Measurements from ENCODE around the gene SLC17A9.

SLC17A9 gene

GRCh38 chr20:62924442-62925075, 27.9 kb upstream of the SLC17A9 start:
- H3K36me3 Mint-ChIP-seq = peaks cover 27% of the 10 kb centered on the region
- peak overlapping the region; percentile 97 for H3K4me3 Mint-ChIP-seq
- no peaks in the 10 kb centered on the region for H3K9me3 Mint-ChIP-seq
- CTCF ChIA-PET = interaction anchor here (1.0 to 5.8 kb wide), 5 partner anchors 13 to 117 kb away, joined by 3 to 34 read pairs (median 4); no protein-coding TSS in a partner anchor
- H3K27me3 Mint-ChIP-seq = no peaks in the 10 kb centered on the region
- H3K27ac Mint-ChIP-seq = peak overlapping the region; percentile 95
- peaks cover 79% of the 10 kb centered on the region for H3K4me1 Mint-ChIP-seq
- DNase-seq = peak; percentile 39

GRCh38 chr20:62925076-62925419, 27.5 kb upstream of the SLC17A9 start:
- Mint-ChIP-seq H3K27ac (peak overlapping the region; percentile 95), H3K27me3 (no peaks in the 10 kb centered on the region), H3K36me3 (peaks cover 27% of the 10 kb centered on the region), H3K4me3 (peak overlapping the region; percentile 97), H3K4me1 (peaks cover 79% of the 10 kb centered on the region), H3K9me3 (no peaks in the 10 kb centered on the region)
- no peak for DNase-seq
- CTCF ChIA-PET = interaction anchor here (1.0 to 5.8 kb wide), 4 partner anchors 18 to 117 kb away, joined by 3 to 34 read pairs (median 4); no protein-coding TSS in a partner anchor

GRCh38 chr20:62925420-62926228, 26.9 kb upstream of the SLC17A9 start:
- H3K27ac Mint-ChIP-seq = peak overlapping the region; percentile 95
- H3K27me3 Mint-ChIP-seq = no peaks in the 10 kb centered on the region
- peak overlapping the region; percentile 97 for H3K4me3 Mint-ChIP-seq
- DNase-seq = peak; percentile 66
- peaks cover 27% of the 10 kb centered on the region for H3K36me3 Mint-ChIP-seq
- H3K9me3 Mint-ChIP-seq = no peaks in the 10 kb centered on the region
- CTCF ChIA-PET = interaction anchor here (0.9 to 5.8 kb wide), 4 partner anchors 9 to 118 kb away, joined by 3 to 34 read pairs (median 4); no protein-coding TSS in a partner anchor
- peaks cover 79% of the 10 kb centered on the region for H3K4me1 Mint-ChIP-seq

GRCh38 chr20:62926229-62927127, 26.0 kb upstream of the SLC17A9 start, which contains the start of gene DIDO1:
DIDO1 (minus strand) TSS chr20:62926505.
- Mint-ChIP-seq H3K4me3 (peak within 1 kb of the TSS; percentile 97), H3K9me3 (no peaks in the 10 kb centered on the region), H3K4me1 (peaks cover 78% of the 10 kb centered on the region), H3K36me3 (peaks cover 26% of the 10 kb centered on the region), H3K27ac (peak within 1 kb of the TSS; percentile 95), H3K27me3 (no peaks in the 10 kb centered on the region)
- DNase-seq = peak; percentile 91
- CTCF ChIA-PET = interaction anchor here (0.9 to 5.8 kb wide), 6 partner anchors 8 to 46 kb away, joined by 3 to 34 read pairs (median 8); partner anchors contain the start of gene GID8

- peaks cover 26% of the 10 kb centered on the region for H3K36me3 Mint-ChIP-seq
- H3K27ac Mint-ChIP-seq = peak overlapping the region; percentile 94
- CTCF ChIA-PET = interaction anchor here (0.7 to 5.8 kb wide), 5 partner anchors 9 to 45 kb away, joined by 3 to 34 read pairs (median 11); partner anchors contain the start of gene GID8
- H3K9me3 Mint-ChIP-seq = no peaks in the 10 kb centered on the region
- H3K4me3 Mint-ChIP-seq = peak overlapping the region; percentile 95
- H3K27me3 Mint-ChIP-seq = no peaks in the 10 kb centered on the region
- no peak for DNase-seq
- H3K4me1 Mint-ChIP-seq = peaks cover 75% of the 10 kb centered on the region
These were observed 25.3 kb upstream of the SLC17A9 start for GRCh38 chr20:62927128-62927705.

- CTCF ChIA-PET = interaction anchor here (1.3 to 5.8 kb wide), 5 partner anchors 8 to 44 kb away, joined by 4 to 34 read pairs (median 11); partner anchors contain the start of gene GID8
- peaks cover 26% of the 10 kb centered on the region for H3K36me3 Mint-ChIP-seq
- peaks cover 74% of the 10 kb centered on the region for H3K4me1 Mint-ChIP-seq
These were observed 24.1 kb upstream of the SLC17A9 start for GRCh38 chr20:62928246-62928939.

GRCh38 chr20:62929051-62929538, 23.4 kb upstream of the SLC17A9 start:
- no peaks in the 10 kb centered on the region for H3K27me3 Mint-ChIP-seq
- peaks cover 68% of the 10 kb centered on the region for H3K4me1 Mint-ChIP-seq
- peaks cover 24% of the 10 kb centered on the region for H3K36me3 Mint-ChIP-seq
- H3K27ac Mint-ChIP-seq = peak overlapping the region; percentile 94
- H3K9me3 Mint-ChIP-seq = no peaks in the 10 kb centered on the region
- CTCF ChIA-PET = interaction anchor here (0.6 to 2.5 kb wide), 3 partner anchors 11 to 80 kb away, joined by 4 to 14 read pairs (median 5); no protein-coding TSS in a partner anchor
- H3K4me3 Mint-ChIP-seq = peak overlapping the region; percentile 95
- peak; percentile 73 for DNase-seq

More at GRCh38 chr20:62928246-62928939, 24.1 kb upstream of the SLC17A9 start:
- H3K27me3 Mint-ChIP-seq = no peaks in the 10 kb centered on the region
- H3K4me3 Mint-ChIP-seq = peak overlapping the region; percentile 95
- H3K9me3 Mint-ChIP-seq = no peaks in the 10 kb centered on the region
- DNase-seq = peak; percentile 35
- peak overlapping the region; percentile 94 for H3K27ac Mint-ChIP-seq

GRCh38 chr20:62931464-62931863, 21.0 kb upstream of the SLC17A9 start:
- Mint-ChIP-seq H3K4me3 (no peak overlapping the region), H3K4me1 (peaks cover 56% of the 10 kb centered on the region), H3K9me3 (no peaks in the 10 kb centered on the region), H3K27ac (no peak overlapping the region), H3K36me3 (peaks cover 10% of the 10 kb centered on the region), H3K27me3 (no peaks in the 10 kb centered on the region)
- DNase-seq = no peak
- CTCF ChIA-PET = no interaction called here

- DNase-seq = no peak
- Mint-ChIP-seq H3K9me3 (no peaks in the 10 kb centered on the region), H3K27ac (no peak overlapping the region), H3K4me1 (peaks cover 44% of the 10 kb centered on the region), H3K4me3 (no peak overlapping the region), H3K27me3 (no peaks in the 10 kb centered on the region), H3K36me3 (peaks cover 13% of the 10 kb centered on the region)
- CTCF ChIA-PET = interaction anchor here (2.7 kb wide), 1 partner anchor 34 kb away, joined by 9 read pairs; no protein-coding TSS in a partner anchor
These were observed 18.5 kb upstream of the SLC17A9 start for GRCh38 chr20:62933966-62934365.

GRCh38 chr20:62935204-62935967, 17.1 kb upstream of the SLC17A9 start:
- H3K36me3 Mint-ChIP-seq = peaks cover 21% of the 10 kb centered on the region
- H3K27me3 Mint-ChIP-seq = no peaks in the 10 kb centered on the region
- H3K27ac Mint-ChIP-seq = no peak overlapping the region
- DNase-seq = no peak
- no peak overlapping the region for H3K4me3 Mint-ChIP-seq
- peaks cover 43% of the 10 kb centered on the region for H3K4me1 Mint-ChIP-seq
- H3K9me3 Mint-ChIP-seq = no peaks in the 10 kb centered on the region
- CTCF ChIA-PET = interaction anchor here (1.0 to 2.7 kb wide), 5 partner anchors 8 to 36 kb away, joined by 3 to 11 read pairs (median 5); no protein-coding TSS in a partner anchor

- H3K27ac Mint-ChIP-seq = no peak overlapping the region
- H3K4me3 Mint-ChIP-seq = peak overlapping the region; percentile 99
- peaks cover 22% of the 10 kb centered on the region for H3K36me3 Mint-ChIP-seq
- H3K4me1 Mint-ChIP-seq = peaks cover 43% of the 10 kb centered on the region
- CTCF ChIA-PET = interaction anchor here (2.7 kb wide), 2 partner anchors 9 to 36 kb away, joined by 9 to 11 read pairs; no protein-coding TSS in a partner anchor
- H3K27me3 Mint-ChIP-seq = no peaks in the 10 kb centered on the region
- no peaks in the 10 kb centered on the region for H3K9me3 Mint-ChIP-seq
- no peak for DNase-seq
These were observed 16.4 kb upstream of the SLC17A9 start for GRCh38 chr20:62935968-62936585.

Measured in activated naive CD4-positive, alpha-beta T cell treated with anti-CD3 and anti-CD28 coated beads, Interleukin-2, amount 10 ng/mL, durations not matched to agents 7 days and 5 days (primary cell).